HPDE6-E6E7 (cell line): ENCODE measurements around the gene NUDT1.
A peak's percentile ranks its signal among the peaks of the same experiment; 100 is the strongest.

Experiments
- DNase-seq: peaks from one replicate; pipeline ENCODE4 v3.0.0; 2011; ENCODE audit warnings: missing footprints; ENCODE audit errors: extremely low spot score

Gene NUDT1

GRCh38 chr7:2248984-2249694 lies 7.1 kb downstream of the NUDT1 start:
- peak; percentile 77 for DNase-seq

- DNase-seq = no peak
Measured at GRCh38 chr7:2249744-2250323, 7.8 kb downstream of the NUDT1 start.

GRCh38 chr7:2251381-2251780 lies 9.4 kb downstream of the NUDT1 start:
- DNase-seq = no peak

GRCh38 chr7:2251841-2252771 lies 10.1 kb downstream of the NUDT1 start:
- DNase-seq = no peak

GRCh38 chr7:2253021-2253420 lies 11.0 kb downstream of the NUDT1 start:
- DNase-seq = no peak

GRCh38 chr7:2253525-2254244 lies 11.7 kb downstream of the NUDT1 start:
- DNase-seq = no peak

GRCh38 chr7:2254429-2255144 lies 12.6 kb downstream of the NUDT1 start:
- DNase-seq = no peak

GRCh38 chr7:2255145-2256139 lies 13.4 kb downstream of the NUDT1 start:
- DNase-seq = no peak

GRCh38 chr7:2256306-2257045 lies 14.4 kb downstream of the NUDT1 start:
- DNase-seq = no peak

- DNase-seq = no peak
Measured at GRCh38 chr7:2257046-2257551, 15.1 kb downstream of the NUDT1 start.

- no peak for DNase-seq
Measured at GRCh38 chr7:2257651-2258050, 15.6 kb downstream of the NUDT1 start.

GRCh38 chr7:2258661-2259365 lies 16.8 kb downstream of the NUDT1 start:
- no peak for DNase-seq

GRCh38 chr7:2259480-2259879 lies 17.5 kb downstream of the NUDT1 start:
- no peak for DNase-seq

- peak; percentile 93 for DNase-seq
Measured at GRCh38 chr7:2260820-2261219, 18.8 kb downstream of the NUDT1 start.

- no peak for DNase-seq
Measured at GRCh38 chr7:2261611-2262010, 19.6 kb downstream of the NUDT1 start.

GRCh38 chr7:2263176-2263575 lies 21.1 kb downstream of the NUDT1 start:
- no peak for DNase-seq

GRCh38 chr7:2264158-2264557 lies 22.1 kb downstream of the NUDT1 start:
- DNase-seq = no peak

GRCh38 chr7:2266911-2267310 lies 24.9 kb downstream of the NUDT1 start:
- DNase-seq = peak; percentile 84
